GM18517 (cell line): ENCODE results near the gene ZNF625.
"Not testable (repeated sequence)": the region's sequence is repeated elsewhere in the genome, so short reads cannot be mapped to it uniquely, and the experiment has no call there.

ENCODE experiments used
- ATAC-seq: cut with Tn5 transposase; IDR thresholded peaks from one replicate; pipeline ENCODE4 v1.9.1; 2021; ENCODE audit warnings: mild to moderate bottlenecking, moderate library complexity; ENCODE audit not compliant: unreplicated experiment

The ZNF625 gene

DNA sequence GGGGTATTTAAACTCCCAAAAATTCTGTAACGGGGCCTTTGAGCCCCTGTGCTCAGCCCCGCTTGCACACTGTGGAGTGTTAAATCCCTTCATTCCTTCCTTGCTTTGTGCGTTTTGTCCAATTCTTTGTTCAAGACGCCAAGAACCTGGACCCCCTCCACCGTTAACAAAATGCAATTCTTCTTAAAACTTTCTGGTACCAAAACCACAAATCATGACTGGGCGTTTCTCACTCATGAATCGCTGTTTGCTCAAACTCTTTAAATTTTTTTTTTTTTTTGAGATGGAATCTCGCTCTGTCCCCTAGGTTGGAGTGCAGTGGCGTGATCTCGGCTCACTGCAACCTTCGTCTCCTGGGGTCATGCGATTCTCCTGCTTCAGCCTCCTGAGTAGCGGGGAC, 17.3 kb downstream of the ZNF625 start:
- ATAC-seq, result no peak

DNA sequence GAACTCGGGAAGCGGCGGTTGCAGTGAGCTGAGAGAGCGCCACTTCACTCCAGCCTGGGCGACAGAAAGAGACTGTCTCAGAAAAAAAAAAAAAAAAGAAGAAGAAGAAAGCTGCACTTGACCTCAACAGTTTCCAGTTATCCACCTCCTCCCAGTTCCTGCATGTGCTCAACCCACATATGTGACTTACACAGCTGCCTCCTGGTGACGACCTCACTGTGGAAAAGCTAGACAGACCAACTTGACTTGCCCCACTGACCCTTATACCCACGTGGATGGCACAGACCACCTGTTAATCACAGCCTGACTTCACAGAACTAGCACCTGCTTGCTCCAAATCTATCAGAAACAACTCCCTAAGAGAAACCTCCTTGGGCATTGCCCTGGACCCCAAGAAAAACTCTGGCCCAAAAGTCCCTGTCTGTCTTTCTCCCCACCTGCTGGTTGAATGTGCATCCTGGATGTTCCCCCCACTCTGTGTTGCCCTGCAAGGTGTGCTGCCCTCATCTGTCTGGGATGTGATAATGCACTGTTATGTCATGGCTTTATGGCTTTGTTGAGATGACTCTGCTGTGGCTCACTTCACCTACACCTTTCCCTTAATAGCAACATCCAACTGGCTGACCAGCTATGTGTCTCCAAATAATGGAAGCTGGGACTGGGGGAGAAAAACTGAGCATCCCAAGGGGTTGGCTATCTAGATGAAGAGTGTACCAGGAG, 19.2 kb downstream of the ZNF625 start:
- no peak for ATAC-seq

DNA sequence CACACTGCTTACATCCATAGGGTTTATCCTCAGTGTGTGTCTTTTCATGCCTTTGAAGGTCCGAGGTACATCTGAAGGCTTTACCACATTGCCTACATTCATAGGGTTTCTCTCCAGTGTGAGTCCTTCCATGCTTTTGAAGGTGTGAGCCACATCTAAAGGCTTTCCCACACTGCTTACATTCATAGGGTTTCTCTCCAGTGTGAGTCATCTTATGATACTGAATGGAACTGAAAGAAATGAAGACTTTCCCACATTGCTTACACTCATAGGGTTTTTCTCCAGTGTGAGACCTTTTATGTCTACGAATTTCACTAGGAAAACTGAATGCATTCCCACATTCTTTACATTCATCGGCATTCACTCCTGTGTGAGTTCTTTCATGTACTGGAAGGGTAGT, 23.5 kb downstream of the ZNF625 start:
- no peak for ATAC-seq

DNA sequence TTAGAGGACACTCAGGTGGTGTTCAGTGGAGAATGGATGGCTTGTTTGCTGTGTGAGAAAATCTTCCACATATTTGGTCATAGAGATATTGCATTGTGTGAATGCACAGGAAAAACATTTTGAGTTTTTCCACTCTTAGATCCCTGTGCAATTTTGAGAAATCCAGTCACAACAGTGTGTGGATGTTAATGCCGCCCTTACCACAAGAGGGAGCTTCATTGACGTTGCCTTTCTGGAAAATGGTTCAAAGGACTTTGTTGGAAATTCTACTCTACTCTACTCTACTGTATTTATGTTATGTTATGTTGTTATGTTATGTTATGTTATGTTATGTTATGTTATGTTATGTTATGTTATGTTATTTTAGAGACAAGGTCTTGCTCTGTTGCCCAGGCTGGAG, 29.8 kb downstream of the ZNF625 start:
- ATAC-seq, result no peak

DNA sequence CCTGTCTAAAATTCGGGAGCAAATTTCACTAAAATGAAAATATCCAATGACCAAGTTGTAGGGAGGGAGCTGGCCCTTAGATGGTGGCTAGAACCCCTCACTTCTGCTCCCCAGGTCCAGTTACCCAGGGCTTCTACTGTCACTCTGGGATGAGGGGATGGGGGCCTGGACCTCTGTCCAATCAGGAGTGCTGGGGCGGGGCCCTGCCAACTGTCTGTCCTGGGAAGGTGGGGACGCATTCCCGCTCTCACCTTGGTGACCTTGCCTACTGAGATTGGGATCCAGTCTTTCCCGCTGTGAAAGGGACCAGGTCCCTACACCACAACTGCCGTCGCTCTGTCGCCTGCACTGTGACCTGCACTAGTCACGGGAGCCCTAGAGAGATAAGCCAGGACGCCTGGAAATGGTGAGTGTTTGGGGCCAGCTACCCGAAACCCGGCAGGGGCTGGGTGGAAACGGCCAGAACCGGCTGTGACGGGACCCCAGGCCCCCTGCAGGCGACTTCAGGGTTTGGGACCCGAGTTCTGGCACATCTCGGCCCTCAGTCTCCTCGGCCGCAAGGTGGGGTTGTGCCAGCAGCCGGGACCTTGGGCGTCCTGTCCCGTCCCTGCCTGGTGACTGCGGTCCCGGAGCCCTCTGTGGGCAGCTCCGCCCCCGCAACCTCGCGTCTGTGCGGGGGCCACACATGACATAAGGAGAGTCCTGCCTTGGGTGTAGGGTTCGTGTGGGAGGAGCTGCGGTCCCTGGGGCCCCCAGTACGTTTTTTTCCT, 39.1 kb downstream of the ZNF625 start:
- ATAC-seq, result no peak

DNA sequence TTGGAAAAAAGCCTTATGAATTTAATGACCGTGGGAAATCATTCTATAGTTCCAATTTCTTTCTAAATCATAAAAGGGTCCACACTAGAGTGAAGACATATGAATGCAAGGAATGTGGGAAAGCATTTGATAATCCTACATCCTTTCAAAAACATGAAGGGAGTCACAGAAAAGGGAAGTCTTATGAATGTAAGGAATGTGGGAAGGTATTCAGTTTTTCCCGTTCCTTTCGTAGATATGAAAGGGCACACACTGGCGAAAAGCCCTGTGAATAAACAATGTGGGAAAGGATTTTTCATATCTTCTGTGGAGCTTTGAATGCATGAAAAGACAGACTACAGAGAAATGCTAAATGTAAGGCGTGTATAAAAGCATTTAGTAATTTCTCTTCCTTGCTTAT, 43.4 kb downstream of the ZNF625 start:
- no peak for ATAC-seq

DNA sequence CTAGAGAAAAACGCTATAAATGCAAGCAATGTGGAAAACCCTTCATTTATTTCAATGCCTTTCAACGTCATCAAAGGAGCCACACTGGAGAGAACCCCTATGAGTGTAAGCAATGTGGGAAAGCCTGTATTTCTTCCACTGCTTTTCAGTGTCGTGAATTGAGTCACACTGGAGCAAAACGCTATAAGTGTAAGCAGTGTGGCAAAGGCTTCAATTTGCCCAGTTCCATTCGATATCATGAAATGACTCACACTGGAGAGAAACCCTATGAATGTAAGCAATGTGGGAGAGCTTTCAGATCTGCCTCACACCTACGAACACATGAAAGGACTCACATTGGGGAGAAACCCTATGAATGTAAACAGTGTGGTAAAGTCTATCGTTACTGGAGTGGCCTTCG, 43.8 kb downstream of the ZNF625 start:
- ATAC-seq, result no peak

DNA sequence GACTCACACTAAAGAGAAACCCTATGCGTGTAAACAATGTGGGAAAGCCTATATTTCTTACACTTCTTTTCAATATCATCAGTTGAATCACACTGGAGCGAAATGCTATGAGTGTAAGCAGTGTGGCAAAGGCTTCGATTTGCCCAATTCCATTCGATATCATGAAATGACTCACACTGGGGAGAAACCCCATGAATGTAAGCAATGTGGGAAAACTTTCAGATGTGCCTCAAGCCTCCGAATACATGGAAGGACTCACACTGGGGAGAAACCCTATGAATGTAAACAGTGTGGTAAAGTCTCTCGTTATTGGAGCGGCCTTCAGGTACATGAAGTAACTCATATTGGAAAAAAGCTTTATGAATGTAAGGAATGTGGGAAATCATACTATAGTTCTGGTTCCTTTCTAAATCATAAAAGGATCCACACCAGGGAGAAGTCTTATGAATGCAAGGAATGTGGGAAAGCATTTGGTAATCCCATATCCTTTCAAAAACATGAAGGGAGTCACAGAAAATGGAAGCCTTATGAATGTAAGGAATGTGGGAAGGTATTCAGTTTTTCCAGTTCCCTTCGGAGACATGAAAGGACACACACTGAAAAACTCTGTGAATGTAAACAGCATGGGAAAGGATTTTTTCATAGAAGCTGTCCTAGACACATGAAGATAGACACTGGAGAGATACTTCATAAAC, 44.4 kb downstream of the ZNF625 start:
- no peak for ATAC-seq

DNA sequence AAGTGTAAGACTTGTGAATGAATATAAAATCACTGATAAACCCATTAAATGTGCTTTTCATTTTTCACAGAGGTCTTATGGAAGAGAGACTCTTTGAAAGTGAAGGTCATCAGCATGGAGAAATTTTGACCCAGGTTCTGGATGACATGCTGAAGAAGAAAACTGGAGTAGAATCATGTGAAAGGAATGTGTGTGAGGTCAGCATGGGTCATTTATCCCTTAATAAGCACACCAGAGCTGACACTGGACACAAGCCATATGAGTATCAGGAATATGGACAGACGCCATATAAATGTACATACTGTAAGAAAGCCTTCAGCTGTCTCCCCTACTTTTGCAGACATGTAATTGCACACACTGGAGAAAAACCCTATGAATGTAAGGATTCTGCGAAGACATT, 45.4 kb downstream of the ZNF625 start:
- no peak for ATAC-seq

DNA sequence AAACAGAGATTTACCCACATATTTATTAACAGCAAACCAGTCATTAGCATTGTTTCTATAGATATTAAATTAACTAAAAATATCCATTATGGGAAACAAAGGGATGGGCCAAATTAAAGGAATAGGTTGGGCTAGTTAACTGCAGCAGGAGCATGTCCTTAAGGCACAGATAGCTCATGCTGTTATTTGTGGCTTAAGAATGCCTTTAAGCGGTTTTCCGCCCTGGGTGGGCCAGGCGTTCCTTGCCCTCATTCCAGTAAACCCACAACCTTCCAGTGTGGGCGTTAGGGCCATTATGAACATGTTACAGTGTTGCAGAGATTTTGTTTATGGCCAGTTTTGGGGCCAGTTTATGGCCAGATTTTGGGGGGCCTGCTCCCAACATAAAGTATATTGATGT, 52.6 kb downstream of the ZNF625 start:
- not testable (repeated sequence) for ATAC-seq

DNA sequence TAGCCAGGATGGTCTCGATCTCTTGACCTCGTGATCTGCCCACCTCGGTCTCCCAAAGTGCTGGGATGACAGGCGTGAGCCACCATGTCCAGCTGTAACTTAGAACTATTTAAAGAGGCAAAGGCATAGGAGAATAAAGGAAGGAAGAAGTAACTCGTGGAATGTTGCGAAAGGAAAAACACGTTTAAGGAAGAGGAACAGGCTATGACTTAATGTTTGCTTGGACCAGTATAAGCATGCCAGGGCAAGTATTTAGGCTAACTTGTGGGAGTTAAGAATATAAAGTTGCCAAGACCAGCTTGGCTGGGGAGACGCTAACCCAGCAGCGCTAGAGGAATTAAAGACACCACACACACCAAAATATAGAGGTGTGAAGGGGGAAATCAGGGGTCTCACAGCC, 58.5 kb downstream of the ZNF625 start:
- ATAC-seq, result no peak

DNA sequence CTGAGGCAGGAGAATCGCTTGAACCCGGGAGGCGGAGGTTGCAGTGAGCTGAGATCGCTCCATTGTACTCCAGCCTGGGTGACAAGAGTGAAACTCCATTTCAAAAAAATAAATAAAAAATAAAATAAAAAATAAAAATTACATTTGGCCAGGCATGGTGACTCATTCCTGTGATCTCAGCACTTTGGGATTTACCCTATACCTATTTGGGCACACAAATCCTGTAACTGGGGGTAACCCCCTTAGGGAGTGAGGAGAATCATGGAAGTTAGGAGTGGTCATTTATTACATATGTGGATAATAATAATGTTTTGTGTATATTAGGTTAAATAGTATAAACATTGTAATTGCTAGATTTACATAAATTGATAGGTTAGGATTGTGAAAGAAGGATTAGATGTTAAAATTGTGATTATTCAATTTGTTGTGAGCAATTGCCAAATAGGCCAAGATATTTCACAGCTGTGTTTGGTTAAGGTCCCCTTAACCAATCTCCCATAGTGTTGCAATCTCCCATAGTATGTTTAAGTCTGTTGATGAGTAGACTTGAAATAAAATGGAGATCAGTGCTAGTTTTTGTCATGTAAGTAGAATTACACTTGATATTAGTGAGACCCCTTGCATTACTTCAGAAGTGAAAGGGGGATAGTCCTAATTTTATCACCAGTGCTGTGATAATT, 61.3 kb downstream of the ZNF625 start:
- ATAC-seq, result no peak
